ENCODE results near the gene KRTAP2-1.
"Not testable (repeated sequence)": the region's sequence is repeated elsewhere in the genome, so short reads cannot be mapped to it uniquely, and the experiment has no call there.

KRTAP2-1 gene

GRCh38 chr17:41012326-41013120, 34.6 kb downstream of the KRTAP2-1 start:
- DNase-seq (ENCODE audit: low spot score) = no peak

GRCh38 chr17:41010441-41010840, 36.7 kb downstream of the KRTAP2-1 start:
- peak; percentile 9 for DNase-seq (ENCODE audit: low spot score)

GRCh38 chr17:41009936-41010335, 37.2 kb downstream of the KRTAP2-1 start:
- no peak for DNase-seq (ENCODE audit: low spot score)

GRCh38 chr17:41009301-41009760, 37.8 kb downstream of the KRTAP2-1 start:
- DNase-seq (ENCODE audit: low spot score) = no peak

- no peak for DNase-seq (ENCODE audit: low spot score)
Measured at GRCh38 chr17:41008811-41009210, 38.3 kb downstream of the KRTAP2-1 start, which contains the start of gene KRTAP3-1. KRTAP3-1 (minus strand) TSS chr17:41009128; CDS start chr17:41009074, 54 bp downstream.

GRCh38 chr17:41004397-41004796, 42.7 kb downstream of the KRTAP2-1 start:
- no peak for DNase-seq (ENCODE audit: low spot score)

- no peak for DNase-seq (ENCODE audit: low spot score)
Measured at GRCh38 chr17:41003926-41004325, 43.2 kb downstream of the KRTAP2-1 start.

- no peak for DNase-seq (ENCODE audit: low spot score)
Measured at GRCh38 chr17:41002814-41003213, 44.3 kb downstream of the KRTAP2-1 start.

GRCh38 chr17:41001795-41002194, 45.3 kb downstream of the KRTAP2-1 start:
- no peak for DNase-seq (ENCODE audit: low spot score)

GRCh38 chr17:40999563-40999962, 47.6 kb downstream of the KRTAP2-1 start, which contains the start of gene KRTAP3-2:
KRTAP3-2 (minus strand) TSS chr17:40999906; CDS start chr17:40999853, 53 bp downstream.
- DNase-seq (ENCODE audit: low spot score) = not testable (repeated sequence)

GRCh38 chr17:40997361-40997760, 49.8 kb downstream of the KRTAP2-1 start:
- DNase-seq (ENCODE audit: low spot score) = no peak

- DNase-seq (ENCODE audit: low spot score) = no peak
Measured at GRCh38 chr17:40996829-40997228, 50.3 kb downstream of the KRTAP2-1 start.

All from GM03348 (cell line).